Measurements from ENCODE around the gene LENG1.

Gene LENG1

DNA sequence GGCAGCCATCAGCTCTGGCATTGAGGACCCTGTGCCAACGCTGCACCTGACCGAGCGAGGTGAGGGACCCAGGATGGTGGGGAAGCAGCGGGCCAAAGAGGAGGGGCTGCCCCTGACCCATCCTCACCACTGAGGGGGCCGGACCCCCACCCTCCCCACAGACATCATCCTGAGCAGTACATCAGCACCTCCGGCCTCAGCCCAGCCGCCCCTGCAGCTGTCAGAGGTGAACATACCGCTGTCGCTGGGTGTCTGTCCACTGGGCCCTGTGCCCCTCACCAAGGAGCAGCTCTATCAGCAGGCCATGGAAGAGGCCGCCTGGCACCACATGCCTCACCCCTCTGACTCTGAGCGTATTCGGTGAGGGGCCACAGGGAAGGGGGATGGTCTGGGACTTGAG is 7.3 kb downstream of the LENG1 start:
- TF ChIP-seq POLR2A (IDR thresholded peaks at IDR 0.05; ENCODE audit: extremely low read depth, insufficient read length) (no peak), MYC (IDR thresholded peaks at IDR 0.05; ENCODE audit: low read depth, low read length) (no peak)
- TF ChIP-seq, protein P1, sequence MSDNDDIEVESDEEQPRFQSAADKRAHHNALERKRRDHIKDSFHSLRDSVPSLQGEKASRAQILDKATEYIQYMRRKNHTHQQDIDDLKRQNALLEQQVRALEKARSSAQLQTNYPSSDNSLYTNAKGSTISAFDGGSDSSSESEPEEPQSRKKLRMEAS (IDR thresholded peaks at IDR 0.05; ENCODE audit: low read depth, low read length) = no peak
- TF ChIP-seq, protein P2, sequence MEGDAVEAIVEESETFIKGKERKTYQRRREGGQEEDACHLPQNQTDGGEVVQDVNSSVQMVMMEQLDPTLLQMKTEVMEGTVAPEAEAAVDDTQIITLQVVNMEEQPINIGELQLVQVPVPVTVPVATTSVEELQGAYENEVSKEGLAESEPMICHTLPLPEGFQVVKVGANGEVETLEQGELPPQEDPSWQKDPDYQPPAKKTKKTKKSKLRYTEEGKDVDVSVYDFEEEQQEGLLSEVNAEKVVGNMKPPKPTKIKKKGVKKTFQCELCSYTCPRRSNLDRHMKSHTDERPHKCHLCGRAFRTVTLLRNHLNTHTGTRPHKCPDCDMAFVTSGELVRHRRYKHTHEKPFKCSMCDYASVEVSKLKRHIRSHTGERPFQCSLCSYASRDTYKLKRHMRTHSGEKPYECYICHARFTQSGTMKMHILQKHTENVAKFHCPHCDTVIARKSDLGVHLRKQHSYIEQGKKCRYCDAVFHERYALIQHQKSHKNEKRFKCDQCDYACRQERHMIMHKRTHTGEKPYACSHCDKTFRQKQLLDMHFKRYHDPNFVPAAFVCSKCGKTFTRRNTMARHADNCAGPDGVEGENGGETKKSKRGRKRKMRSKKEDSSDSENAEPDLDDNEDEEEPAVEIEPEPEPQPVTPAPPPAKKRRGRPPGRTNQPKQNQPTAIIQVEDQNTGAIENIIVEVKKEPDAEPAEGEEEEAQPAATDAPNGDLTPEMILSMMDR (IDR thresholded peaks at IDR 0.05; ENCODE audit: low read depth, low read length) = no peak
- DNase-seq (ENCODE audit: low read depth) = no peak
- no peak overlapping the region for H3K4me3 ChIP-seq (ENCODE audit: low read depth, low read length)

DNA sequence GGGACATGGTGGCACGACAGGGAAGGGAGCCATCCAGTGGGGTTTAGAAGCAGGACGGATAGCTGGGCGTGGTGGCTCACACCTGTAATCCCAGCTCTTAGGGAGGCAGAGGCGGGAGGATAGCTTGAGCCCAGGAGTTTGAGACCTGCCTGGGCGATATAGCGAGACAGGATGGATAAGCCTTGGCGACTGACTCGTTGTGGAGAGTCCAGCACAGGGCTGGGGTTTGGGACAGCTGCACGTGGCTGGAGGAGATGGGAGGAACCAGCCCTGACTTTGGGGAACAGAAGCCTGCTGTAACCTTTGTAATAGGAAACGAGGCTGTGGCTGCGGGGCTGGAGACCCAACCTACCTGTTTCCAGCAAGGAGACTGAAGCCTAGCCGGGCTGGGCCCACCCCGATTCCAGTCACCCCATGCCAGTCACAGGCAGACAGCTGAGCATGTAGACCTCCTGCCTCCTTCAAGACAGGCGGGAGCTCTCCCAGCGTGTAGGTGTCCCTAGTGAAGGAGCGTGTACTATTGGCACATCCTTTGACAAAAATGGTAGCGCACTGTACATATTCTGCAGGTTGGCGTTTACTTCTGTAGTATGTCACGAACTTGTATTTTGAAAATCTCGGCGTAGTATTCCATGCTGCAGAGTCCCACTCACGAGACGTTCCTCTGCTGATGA is 8.0 kb downstream of the LENG1 start:
- TF ChIP-seq, protein P2 (IDR thresholded peaks at IDR 0.05; ENCODE audit: low read depth, low read length) = no peak
- TF ChIP-seq POLR2A (IDR thresholded peaks at IDR 0.05; ENCODE audit: extremely low read depth, insufficient read length) (no peak), MYC (IDR thresholded peaks at IDR 0.05; ENCODE audit: low read depth, low read length) (no peak)
- TF ChIP-seq, protein P1 (IDR thresholded peaks at IDR 0.05; ENCODE audit: low read depth, low read length) = no peak
- DNase-seq (ENCODE audit: low read depth) = no peak
- H3K4me3 ChIP-seq (ENCODE audit: low read depth, low read length) = no peak overlapping the region

DNA sequence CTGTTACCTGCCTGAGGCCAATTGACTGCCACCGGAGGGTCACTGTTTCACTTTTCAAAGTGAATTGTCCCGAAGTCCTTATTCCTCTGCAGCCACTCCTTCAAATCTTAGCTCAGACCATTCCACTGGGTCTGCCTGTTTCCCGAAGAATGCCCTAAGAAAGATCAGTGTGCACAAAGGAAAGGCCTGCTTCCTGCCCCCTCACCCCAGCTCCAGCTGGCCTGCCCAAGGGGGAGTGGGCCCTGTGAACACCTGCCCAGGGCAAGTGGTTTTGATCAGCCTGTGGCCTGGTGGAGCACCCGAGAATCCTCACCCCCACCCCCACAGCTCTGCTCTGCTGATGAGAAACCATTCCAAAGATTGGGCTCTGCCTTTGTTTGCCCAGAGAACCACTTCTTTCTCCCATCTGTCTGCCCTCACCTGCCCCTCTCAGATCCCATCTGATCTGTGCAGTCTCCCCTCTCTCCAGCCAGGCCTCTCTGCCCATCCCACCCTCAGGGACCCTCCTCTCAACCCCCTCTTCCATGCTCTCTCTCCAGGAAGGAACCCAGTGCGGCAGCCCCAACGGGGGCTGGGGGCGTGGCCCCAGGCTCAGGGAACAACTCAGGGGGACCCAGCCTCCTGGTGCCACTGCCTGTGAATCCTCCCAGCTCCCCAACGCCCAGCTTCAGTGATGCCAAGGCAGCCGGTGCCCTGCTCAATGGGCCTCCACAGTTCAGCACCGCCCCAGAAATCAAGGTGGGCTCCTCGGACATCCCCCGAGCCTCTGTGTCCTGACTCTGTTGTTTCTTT is 10.3 kb downstream of the LENG1 start:
- H3K4me3 ChIP-seq (ENCODE audit: low read depth, low read length) = no peak overlapping the region
- no peak for TF ChIP-seq POLR2A (IDR thresholded peaks at IDR 0.05; ENCODE audit: extremely low read depth, insufficient read length)
- TF ChIP-seq, protein P2 (IDR thresholded peaks at IDR 0.05; ENCODE audit: low read depth, low read length) = no peak
- TF ChIP-seq MYC (IDR thresholded peaks at IDR 0.05; ENCODE audit: low read depth, low read length) = no peak
- TF ChIP-seq, protein P1 (IDR thresholded peaks at IDR 0.05; ENCODE audit: low read depth, low read length) = no peak
- DNase-seq (ENCODE audit: low read depth) = no peak

DNA sequence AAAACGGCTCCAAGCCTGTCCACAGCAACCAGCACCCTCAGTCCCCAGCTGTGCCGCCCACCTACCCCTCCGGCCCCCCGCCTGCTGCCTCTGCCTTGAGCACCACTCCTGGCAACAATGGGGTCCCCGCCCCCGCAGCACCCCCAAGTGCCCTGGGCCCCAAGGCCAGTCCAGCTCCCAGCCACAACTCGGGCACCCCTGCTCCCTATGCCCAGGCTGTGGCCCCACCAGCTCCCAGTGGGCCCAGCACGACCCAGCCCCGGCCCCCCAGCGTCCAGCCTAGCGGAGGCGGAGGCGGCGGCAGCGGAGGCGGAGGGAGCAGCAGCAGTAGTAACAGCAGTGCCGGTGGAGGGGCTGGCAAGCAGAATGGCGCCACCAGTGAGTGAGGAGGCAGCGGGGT is 11.4 kb downstream of the LENG1 start:
- TF ChIP-seq, protein P1 (IDR thresholded peaks at IDR 0.05; ENCODE audit: low read depth, low read length) = no peak
- TF ChIP-seq, protein P2 (IDR thresholded peaks at IDR 0.05; ENCODE audit: low read depth, low read length) = no peak
- no peak for TF ChIP-seq POLR2A (IDR thresholded peaks at IDR 0.05; ENCODE audit: extremely low read depth, insufficient read length)
- TF ChIP-seq MYC (IDR thresholded peaks at IDR 0.05; ENCODE audit: low read depth, low read length) = no peak
- no peak for DNase-seq (ENCODE audit: low read depth)
- no peak overlapping the region for H3K4me3 ChIP-seq (ENCODE audit: low read depth, low read length)

DNA sequence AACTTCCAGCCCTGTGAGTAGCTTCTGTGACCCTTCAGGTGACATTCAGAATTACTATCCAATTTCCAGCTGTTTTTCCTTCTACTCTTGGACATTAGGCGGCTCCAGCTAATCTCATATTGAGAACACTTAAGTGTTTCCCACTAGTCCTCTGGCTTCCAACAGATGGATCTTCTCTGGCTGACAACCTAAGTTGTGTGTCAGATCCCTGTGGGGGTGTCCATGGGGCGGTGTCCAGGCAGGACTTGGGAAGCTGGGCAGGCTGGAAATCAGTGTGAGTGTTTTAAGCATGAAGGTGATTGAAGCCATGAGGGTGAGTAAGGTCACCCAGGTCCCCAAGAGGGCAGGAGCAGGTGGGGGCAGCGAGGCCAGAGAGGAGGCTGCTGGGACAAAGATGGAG is 11.8 kb downstream of the LENG1 start:
- TF ChIP-seq, protein P2 (IDR thresholded peaks at IDR 0.05; ENCODE audit: low read depth, low read length) = no peak
- TF ChIP-seq, protein P1 (IDR thresholded peaks at IDR 0.05; ENCODE audit: low read depth, low read length) = no peak
- TF ChIP-seq MYC (IDR thresholded peaks at IDR 0.05; ENCODE audit: low read depth, low read length) (no peak), POLR2A (IDR thresholded peaks at IDR 0.05; ENCODE audit: extremely low read depth, insufficient read length) (no peak)
- no peak for DNase-seq (ENCODE audit: low read depth)
- H3K4me3 ChIP-seq (ENCODE audit: low read depth, low read length) = no peak overlapping the region
